Hepatocyte (in vitro differentiated cells): ENCODE measurements around the gene TSSK3. TPM values are rescaled to one million over a fixed set of nuclear protein-coding genes. Genes with fewer than 3 reads are reported as not detected.

Source experiments
- DNase-seq: peaks from one replicate; pipeline ENCODE4 v3.0.0-alpha.2; 2016; ENCODE audit warnings: low spot score
- H2AFZ ChIP-seq: fragments of 200-600 bp; sonication (generic); 2 replicates; pipeline ENCODE4 v1.6.0; 2016; ENCODE audit warnings: antibody characterized with exemption, mild to moderate bottlenecking
- H3K27ac ChIP-seq: fragments of 200-600 bp; sonication (generic); 2 replicates; pipeline ENCODE4 v1.5.1; 2016; ENCODE audit warnings: mild to moderate bottlenecking
- H3K27me3 ChIP-seq: fragments of 200-600 bp; sonication (generic); 2 replicates; pipeline ENCODE4 v1.6.1; 2016
- H3K36me3 ChIP-seq: fragments of 200-600 bp; sonication (generic); replicated peaks from 2 replicates; pipeline ENCODE4 v1.5.1; 2016; ENCODE audit warnings: low read depth; ENCODE audit not compliant: insufficient read depth
- H3K4me1 ChIP-seq: fragments of 200-600 bp; sonication (generic); 2 replicates; pipeline ENCODE4 v1.5.1; 2016; ENCODE audit warnings: mild to moderate bottlenecking, moderate library complexity; ENCODE audit not compliant: insufficient read depth
- H3K4me2 ChIP-seq: fragments of 200-600 bp; sonication (generic); 2 replicates; pipeline ENCODE4 v1.6.0; 2016
- H3K4me3 ChIP-seq: fragments of 200-600 bp; sonication (generic); 2 replicates; pipeline ENCODE4 v1.5.1; 2016; ENCODE audit warnings: mild to moderate bottlenecking
- H3K79me2 ChIP-seq: fragments of 200-600 bp; sonication (generic); 2 replicates; pipeline ENCODE4 v1.6.0; 2017; ENCODE audit warnings: mild to moderate bottlenecking
- H3K9me2 ChIP-seq: fragments of 200-600 bp; sonication (generic); replicated peaks from 2 replicates; pipeline ENCODE4 v1.6.0; 2017; ENCODE audit warnings: mild to moderate bottlenecking; ENCODE audit not compliant: insufficient read depth
- H3K9me3 ChIP-seq: fragments of 200-600 bp; sonication (generic); 2 replicates; pipeline ENCODE4 v1.5.1; 2016; ENCODE audit warnings: low read depth, mild to moderate bottlenecking
- H4K20me1 ChIP-seq: fragments of 200-600 bp; sonication (generic); 2 replicates; pipeline ENCODE4 v1.6.0; 2016; ENCODE audit warnings: mild to moderate bottlenecking; ENCODE audit not compliant: insufficient read depth, poor library complexity, severe bottlenecking
- CTCF ChIP-seq: fragments of 200-600 bp; sonication (generic); IDR thresholded peaks from 2 replicates; pipeline ENCODE4 v1.5.1; 2016; ENCODE audit warnings: antibody characterized with exemption, mild to moderate bottlenecking; ENCODE audit not compliant: poor library complexity
- EZH2 ChIP-seq: fragments of 200-600 bp; sonication (generic); IDR thresholded peaks from 2 replicates; pipeline ENCODE4 v1.6.1; 2016; ENCODE audit warnings: antibody characterized with exemption, mild to moderate bottlenecking, borderline replicate concordance
- EZH2phosphoT487 ChIP-seq: fragments of 200-600 bp; sonication (generic); IDR thresholded peaks from one replicate; pipeline ENCODE4 v1.6.1; 2018; ENCODE audit warnings: antibody characterized with exemption, mild to moderate bottlenecking, low read depth, moderate library complexity; ENCODE audit not compliant: unreplicated experiment, severe bottlenecking
- WGBS: methylation state at CpG from one replicate; pipeline ENCODE4 v1.1.6; 2016; ENCODE audit warnings: low lambda C conversion rate; ENCODE audit errors: missing lambda C conversion rate; 5-methylcytosine and 5-hydroxymethylcytosine counted together
- polyA plus RNA-seq: library from polyadenylated mRNA; unstranded; fragments of >200 nt; fragmentation: Nextera tagmentation; extraction: Ambion mirVana; gene quantifications from 2 replicates; pipeline ENCODE4 v1.2.1, GENCODE V29; 2016
- total RNA-seq: library from RNA; depleted of rRNA; stranded (reverse); fragments of >200 nt; gene quantifications from 2 replicates; pipeline ENCODE4 v1.2.3, GENCODE V29; 2014

The TSSK3 gene
- 1.4 TPM in 1 of 2 replicates, not detected in the other for total RNA-seq
- 1.4 and 1.5 TPM in 2 replicates for polyA plus RNA-seq

GRCh38 chr1:32362474-32363313, at the start of gene TSSK3, which contains the start of gene FAM229A:
Gene TSSK3 (plus strand): TSS chr1:32362539. CDS start chr1:32362702, 163 bp downstream.
Gene FAM229A (minus strand): TSS chr1:32362485. CDS start chr1:32362091, 394 bp downstream.
- TF ChIP-seq EZH2 (no peak), CTCF (no peak), EZH2phosphoT487 (no peak)
- Histone ChIP-seq H3K27me3 (no peaks in the 10 kb centered on the region), H3K9me2 (no peaks in the 10 kb centered on the region), H3K36me3 (no peaks in the 10 kb centered on the region), H3K4me1 (peaks cover 9% of the 10 kb centered on the region), H3K4me3 (peak within 1 kb of the TSS; percentile 67), H2AFZ (peak within 1 kb of the TSS; percentile 60), H3K4me2 (peak within 1 kb of the TSS; percentile 100), H3K9me3 (no peaks in the 10 kb centered on the region), H3K79me2 (no peaks in the 10 kb centered on the region), H3K27ac (peak within 1 kb of the TSS; percentile 60), H4K20me1 (no peaks in the 10 kb centered on the region)
- DNase-seq = no peak
- WGBS = 72% methylated on average over 16 of the region's 17 CpGs

- H3K36me3 ChIP-seq = no peaks in the 10 kb centered on the region
- no peak for TF ChIP-seq EZH2
Observed at GRCh38 chr1:32316903-32317277, 45.4 kb upstream of the TSSK3 start.

GRCh38 chr1:32318127-32318869, 44.0 kb upstream of the TSSK3 start:
- DNase-seq = no peak
- Histone ChIP-seq H4K20me1 (no peaks in the 10 kb centered on the region), H3K27ac (no peak overlapping the region), H3K4me2 (no peak overlapping the region), H2AFZ (no peak overlapping the region), H3K4me3 (no peak overlapping the region), H3K36me3 (no peaks in the 10 kb centered on the region), H3K9me3 (no peaks in the 10 kb centered on the region), H3K79me2 (peaks cover 54% of the 10 kb centered on the region), H3K4me1 (peaks cover 6% of the 10 kb centered on the region), H3K27me3 (no peaks in the 10 kb centered on the region), H3K9me2 (no peaks in the 10 kb centered on the region)
- TF ChIP-seq EZH2 (no peak), CTCF (no peak), EZH2phosphoT487 (no peak)
- 97% methylated on average over 10 of the region's 10 CpGs for WGBS

More at GRCh38 chr1:32316903-32317277, 45.4 kb upstream of the TSSK3 start:
- Histone ChIP-seq H3K79me2 (peaks cover 61% of the 10 kb centered on the region), H3K27ac (no peak overlapping the region), H4K20me1 (no peaks in the 10 kb centered on the region), H3K4me2 (no peak overlapping the region), H3K27me3 (no peaks in the 10 kb centered on the region), H3K9me2 (no peaks in the 10 kb centered on the region), H3K4me3 (no peak overlapping the region), H3K4me1 (peaks cover under 1% of the 10 kb centered on the region), H2AFZ (no peak overlapping the region), H3K9me3 (no peaks in the 10 kb centered on the region)
- no peak for DNase-seq
- WGBS = 88% methylated on average over 3 of the region's 3 CpGs
